Measurements from ENCODE around the gene TAF1A. TPM values are rescaled to one million over a fixed set of nuclear protein-coding genes. Genes with fewer than 3 reads are reported as not detected.

The TAF1A gene
- total and polyA plus RNA-seq, 7 experiments from 2014 or later = 6.5 to 17.9 (median 8.0) TPM

GRCh38 chr1:222618001-222618879 is 28.5 kb upstream of the TAF1A start, which contains the start of gene MIA3:
TSS of gene MIA3 (plus strand) at chr1:222618097. CDS start at chr1:222618111, 14 bp downstream.
- Mint-ChIP-seq H3K9me3 (peaks cover 0 to 2% (median 0%) of the 10 kb centered on the region in 11 donors), H3K27me3 (peaks cover 5 to 44% (median 19%) of the 10 kb centered on the region in 5 donors), H3K36me3 (peaks cover 3 to 18% (median 8%) of the 10 kb centered on the region in 5 donors), H3K4me3 (peak within 1 kb of the TSS; percentile 89 to 95 (median 93)), H3K4me1 (peaks cover 14 to 39% (median 35%) of the 10 kb centered on the region in 7 donors), H3K27ac (peak within 1 kb of the TSS; percentile 90 to 97 (median 95))
- no peaks in the 10 kb centered on the region for H3K27me3 ChIP-seq (ENCODE audit: control insufficient read depth in 2 of 2, insufficient read depth in 2 of 2, low read length in 2 of 2)
- H3K4me1 ChIP-seq (ENCODE audit: control insufficient read depth in 2 of 2, insufficient read depth in 2 of 2, low read length in 2 of 2) = peaks cover 18 to 22% of the 10 kb centered on the region in 2 donors
- DNase-seq (peak; percentile 24 to 74 (median 52)), ATAC-seq (peak; percentile 18)
- intact Hi-C loops (cut with micrococcal nuclease) = loop anchor here (1.0 to 10.0 kb wide), 7 partner anchors 16 to 1227 kb away; partner anchors contain the start of genes DISP1 (in 1 of the 2), DUSP10 (in 1 of the 2), SUSD4 (in 1 of the 2) and TLR5 (in 1 of the 2)
- POLR2A ChIA-PET = interaction anchor here (0.7 to 4.7 kb wide), 5 partner anchors 10 to 159 kb away, joined by 3 to 29 read pairs (median 4); partner anchors contain the start of gene TAF1A
- H3K27ac ChIP-seq (ENCODE audit: low read depth, low read length) = peak within 1 kb of the TSS; percentile 94
- CTCF ChIA-PET = interaction anchor here (0.6 kb wide), 1 partner anchor 94 kb away, joined by 3 read pairs; the partner anchor contains the start of genes AIDA and BROX
- H3K4me3 ChIP-seq (ENCODE audit: low read length) = peak within 1 kb of the TSS; percentile 74
- no peaks in the 10 kb centered on the region for H3K9me3 ChIP-seq (ENCODE audit: control insufficient read depth in 2 of 3, low read length in 3 of 3)
- peaks cover 0 to 6% (median 0%) of the 10 kb centered on the region in 3 experiments for H3K36me3 ChIP-seq (ENCODE audit: control insufficient read depth in 2 of 3, insufficient read depth in 3 of 3, low read length in 3 of 3)

- ChIA-PET POLR2A (interaction anchor here (0.7 to 4.7 kb wide), 4 partner anchors 26 to 158 kb away, joined by 3 to 29 read pairs (median 6); partner anchors contain the start of genes AIDA, BROX and TAF1A), CTCF (interaction anchor here (1.8 kb wide), 1 partner anchor 16 kb away, joined by 6 read pairs; no protein-coding TSS in a partner anchor)
- ATAC-seq (peak; percentile 93), DNase-seq (peak; percentile 81 to 98 (median 89))
- no peaks in the 10 kb centered on the region for H3K9me3 ChIP-seq (ENCODE audit: control insufficient read depth in 2 of 3, low read length in 3 of 3)
- peak overlapping the region; percentile 89 to 95 (median 93) for H3K4me3 Mint-ChIP-seq
- peak overlapping the region; percentile 74 for H3K27ac ChIP-seq (ENCODE audit: low read depth, low read length)
- peaks cover 0 to 6% (median 0%) of the 10 kb centered on the region in 3 experiments for H3K36me3 ChIP-seq (ENCODE audit: control insufficient read depth in 2 of 3, insufficient read depth in 3 of 3, low read length in 3 of 3)
- H3K27me3 ChIP-seq (ENCODE audit: control insufficient read depth in 2 of 2, insufficient read depth in 2 of 2, low read length in 2 of 2) = no peaks in the 10 kb centered on the region
- H3K4me1 ChIP-seq (ENCODE audit: control insufficient read depth in 2 of 2, insufficient read depth in 2 of 2, low read length in 2 of 2) = peaks cover 18 to 22% of the 10 kb centered on the region in 2 donors
- peaks cover 5 to 51% (median 26%) of the 10 kb centered on the region in 5 donors for H3K27me3 Mint-ChIP-seq
- H3K9me3 Mint-ChIP-seq = peaks cover 0 to 2% (median 0%) of the 10 kb centered on the region in 11 donors
- H3K4me1 Mint-ChIP-seq = peaks cover 14 to 39% (median 32%) of the 10 kb centered on the region in 7 donors
- H3K36me3 Mint-ChIP-seq = peaks cover 0 to 10% (median 0%) of the 10 kb centered on the region in 5 donors
- peak overlapping the region; percentile 74 for H3K4me3 ChIP-seq (ENCODE audit: low read length)
- H3K27ac Mint-ChIP-seq = peak overlapping the region; percentile 90 to 97 (median 95)
- intact Hi-C loops (cut with micrococcal nuclease) = loop anchor here (1.0 to 10.0 kb wide), 13 partner anchors 27 to 1227 kb away; partner anchors contain the start of genes DISP1 (in 2 of the 2), DUSP10 (in 2 of the 2), TAF1A (in 2 of the 2) and TLR5 (in 2 of the 2)
Observed at GRCh38 chr1:222617367-222617951, 27.7 kb upstream of the TAF1A start.

GRCh38 chr1:222616525-222616924 is 26.8 kb upstream of the TAF1A start:
- no peak for DNase-seq
- no peak for ATAC-seq
- Mint-ChIP-seq H3K9me3 (peaks cover 0 to 2% (median 0%) of the 10 kb centered on the region in 11 donors), H3K36me3 (peaks cover 0 to 4% (median 0%) of the 10 kb centered on the region in 5 donors), H3K27me3 (peaks cover 5 to 59% (median 29%) of the 10 kb centered on the region in 5 donors), H3K4me3 (peak overlapping the region; percentile 89 to 95 (median 93)), H3K27ac (peak overlapping the region in 8 of 9 donors; percentile 7 to 97 (median 96)), H3K4me1 (peaks cover 14 to 39% (median 32%) of the 10 kb centered on the region in 7 donors)
- Histone ChIP-seq H3K27me3 (ENCODE audit: control insufficient read depth in 2 of 2, insufficient read depth in 2 of 2, low read length in 2 of 2) (no peaks in the 10 kb centered on the region), H3K4me1 (ENCODE audit: control insufficient read depth in 2 of 2, insufficient read depth in 2 of 2, low read length in 2 of 2) (peaks cover 18 to 22% of the 10 kb centered on the region in 2 donors), H3K9me3 (ENCODE audit: control insufficient read depth in 2 of 3, low read length in 3 of 3) (no peaks in the 10 kb centered on the region), H3K36me3 (ENCODE audit: control insufficient read depth in 2 of 3, insufficient read depth in 3 of 3, low read length in 3 of 3) (no peaks in the 10 kb centered on the region), H3K4me3 (ENCODE audit: low read length) (no peak overlapping the region), H3K27ac (ENCODE audit: low read depth, low read length) (no peak overlapping the region)
- CTCF ChIA-PET = interaction anchor here (1.8 kb wide), 1 partner anchor 17 kb away, joined by 6 read pairs; no protein-coding TSS in a partner anchor
- intact Hi-C loops (cut with micrococcal nuclease) = loop anchor here (5.0 to 10.0 kb wide), 5 partner anchors 198 to 1228 kb away; partner anchors contain the start of genes DISP1 (in 1 of the 2), DUSP10 (in 1 of the 2), SUSD4 (in 1 of the 2) and TLR5 (in 1 of the 2)
- POLR2A ChIA-PET = interaction anchor here (0.5 to 1.1 kb wide), 4 partner anchors 27 to 747 kb away, joined by 3 to 6 read pairs (median 4); partner anchors contain the start of genes AIDA, BROX, SUSD4 and TAF1A

- Histone ChIP-seq H3K4me3 (ENCODE audit: low read length) (no peak overlapping the region), H3K9me3 (ENCODE audit: control insufficient read depth in 2 of 3, low read length in 3 of 3) (no peaks in the 10 kb centered on the region), H3K4me1 (ENCODE audit: control insufficient read depth in 2 of 2, insufficient read depth in 2 of 2, low read length in 2 of 2) (peaks cover 7 to 8% of the 10 kb centered on the region in 2 donors), H3K27ac (ENCODE audit: low read depth, low read length) (no peak overlapping the region), H3K36me3 (ENCODE audit: control insufficient read depth in 2 of 3, insufficient read depth in 3 of 3, low read length in 3 of 3) (no peaks in the 10 kb centered on the region), H3K27me3 (ENCODE audit: control insufficient read depth in 2 of 2, insufficient read depth in 2 of 2, low read length in 2 of 2) (no peaks in the 10 kb centered on the region)
- ChIA-PET POLR2A (no interaction called here), CTCF (no interaction called here)
- H3K9me3 Mint-ChIP-seq = peaks cover 0 to 14% (median 3%) of the 10 kb centered on the region in 11 donors
- no peak for DNase-seq
- H3K27me3 Mint-ChIP-seq = peaks cover 5 to 74% (median 29%) of the 10 kb centered on the region in 5 donors
- intact Hi-C loops (cut with micrococcal nuclease) = loop anchor here (10.0 kb wide), 4 partner anchors 201 to 1231 kb away; partner anchors contain the start of genes DISP1 (in 1 of the 2), DUSP10 (in 1 of the 2), SUSD4 (in 1 of the 2) and TP53BP2 (in 1 of the 2)
- peak overlapping the region in 1 of 9 donors; percentile 46 for H3K27ac Mint-ChIP-seq
- H3K4me3 Mint-ChIP-seq = no peak overlapping the region
- ATAC-seq = no peak
- peaks cover 0 to 11% (median 6%) of the 10 kb centered on the region in 7 donors for H3K4me1 Mint-ChIP-seq
- peaks cover 0 to 13% (median 0%) of the 10 kb centered on the region in 5 donors for H3K36me3 Mint-ChIP-seq
Observed at GRCh38 chr1:222613627-222614026, 23.9 kb upstream of the TAF1A start.

GRCh38 chr1:222610728-222611127 is 21.0 kb upstream of the TAF1A start:
- Mint-ChIP-seq H3K36me3 (peaks cover 0 to 14% (median 0%) of the 10 kb centered on the region in 5 donors), H3K27ac (no peak overlapping the region), H3K4me1 (no peaks in the 10 kb centered on the region), H3K27me3 (peaks cover 5 to 58% (median 29%) of the 10 kb centered on the region in 5 donors), H3K9me3 (peaks cover 0 to 14% (median 3%) of the 10 kb centered on the region in 11 donors), H3K4me3 (no peak overlapping the region)
- POLR2A ChIA-PET = no interaction called here
- Histone ChIP-seq H3K36me3 (ENCODE audit: control insufficient read depth in 2 of 3, insufficient read depth in 3 of 3, low read length in 3 of 3) (no peaks in the 10 kb centered on the region), H3K4me1 (ENCODE audit: control insufficient read depth in 2 of 2, insufficient read depth in 2 of 2, low read length in 2 of 2) (no peaks in the 10 kb centered on the region), H3K9me3 (ENCODE audit: control insufficient read depth in 2 of 3, low read length in 3 of 3) (no peaks in the 10 kb centered on the region), H3K4me3 (ENCODE audit: low read length) (no peak overlapping the region), H3K27me3 (ENCODE audit: control insufficient read depth in 2 of 2, insufficient read depth in 2 of 2, low read length in 2 of 2) (no peaks in the 10 kb centered on the region), H3K27ac (ENCODE audit: low read depth, low read length) (no peak overlapping the region)
- CTCF ChIA-PET = no interaction called here
- no peak for DNase-seq
- intact Hi-C loops (cut with micrococcal nuclease) = loop anchor here (2.0 to 10.0 kb wide), 5 partner anchors 14 to 1234 kb away; partner anchors contain the start of genes DISP1 (in 1 of the 2), DUSP10 (in 1 of the 2), SUSD4 (in 1 of the 2) and TP53BP2 (in 1 of the 2)
- no peak for ATAC-seq

All from naive thymus-derived CD4-positive, alpha-beta T cell (primary cell).